ENCODE data around the gene FICD.

GRCh38 chr12:108566452-108566851, 51.4 kb downstream of the FICD start:
- TF ChIP-seq CTCF (IDR thresholded peaks at IDR 0.05) (no peak), CBX8 (IDR thresholded peaks at IDR 0.05) (no peak), POLR2AphosphoS2 (conservative IDR thresholded peaks at IDR 0.05; ENCODE audit: low read length) (no peak), PHF8 (IDR thresholded peaks at IDR 0.05; ENCODE audit: borderline replicate concordance, low read depth) (no peak), NR3C1 (IDR thresholded peaks at IDR 0.05) (no peak), USF2 (IDR thresholded peaks at IDR 0.05) (no peak)

All from A549 (cell line).